ENCODE results near the gene SINHCAF.

SINHCAF gene

GRCh38 chr12:31355747-31356107 is 29.8 kb upstream of the SINHCAF start:
- DNase-seq (ENCODE audit: low read depth), result no peak
- TF ChIP-seq, protein P1, sequence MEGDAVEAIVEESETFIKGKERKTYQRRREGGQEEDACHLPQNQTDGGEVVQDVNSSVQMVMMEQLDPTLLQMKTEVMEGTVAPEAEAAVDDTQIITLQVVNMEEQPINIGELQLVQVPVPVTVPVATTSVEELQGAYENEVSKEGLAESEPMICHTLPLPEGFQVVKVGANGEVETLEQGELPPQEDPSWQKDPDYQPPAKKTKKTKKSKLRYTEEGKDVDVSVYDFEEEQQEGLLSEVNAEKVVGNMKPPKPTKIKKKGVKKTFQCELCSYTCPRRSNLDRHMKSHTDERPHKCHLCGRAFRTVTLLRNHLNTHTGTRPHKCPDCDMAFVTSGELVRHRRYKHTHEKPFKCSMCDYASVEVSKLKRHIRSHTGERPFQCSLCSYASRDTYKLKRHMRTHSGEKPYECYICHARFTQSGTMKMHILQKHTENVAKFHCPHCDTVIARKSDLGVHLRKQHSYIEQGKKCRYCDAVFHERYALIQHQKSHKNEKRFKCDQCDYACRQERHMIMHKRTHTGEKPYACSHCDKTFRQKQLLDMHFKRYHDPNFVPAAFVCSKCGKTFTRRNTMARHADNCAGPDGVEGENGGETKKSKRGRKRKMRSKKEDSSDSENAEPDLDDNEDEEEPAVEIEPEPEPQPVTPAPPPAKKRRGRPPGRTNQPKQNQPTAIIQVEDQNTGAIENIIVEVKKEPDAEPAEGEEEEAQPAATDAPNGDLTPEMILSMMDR (IDR thresholded peaks at IDR 0.05; ENCODE audit: low read depth, low read length, missing control alignments), result no peak
- H3K4me3 ChIP-seq (ENCODE audit: low read depth, low read length), result no peak overlapping the region

DNA sequence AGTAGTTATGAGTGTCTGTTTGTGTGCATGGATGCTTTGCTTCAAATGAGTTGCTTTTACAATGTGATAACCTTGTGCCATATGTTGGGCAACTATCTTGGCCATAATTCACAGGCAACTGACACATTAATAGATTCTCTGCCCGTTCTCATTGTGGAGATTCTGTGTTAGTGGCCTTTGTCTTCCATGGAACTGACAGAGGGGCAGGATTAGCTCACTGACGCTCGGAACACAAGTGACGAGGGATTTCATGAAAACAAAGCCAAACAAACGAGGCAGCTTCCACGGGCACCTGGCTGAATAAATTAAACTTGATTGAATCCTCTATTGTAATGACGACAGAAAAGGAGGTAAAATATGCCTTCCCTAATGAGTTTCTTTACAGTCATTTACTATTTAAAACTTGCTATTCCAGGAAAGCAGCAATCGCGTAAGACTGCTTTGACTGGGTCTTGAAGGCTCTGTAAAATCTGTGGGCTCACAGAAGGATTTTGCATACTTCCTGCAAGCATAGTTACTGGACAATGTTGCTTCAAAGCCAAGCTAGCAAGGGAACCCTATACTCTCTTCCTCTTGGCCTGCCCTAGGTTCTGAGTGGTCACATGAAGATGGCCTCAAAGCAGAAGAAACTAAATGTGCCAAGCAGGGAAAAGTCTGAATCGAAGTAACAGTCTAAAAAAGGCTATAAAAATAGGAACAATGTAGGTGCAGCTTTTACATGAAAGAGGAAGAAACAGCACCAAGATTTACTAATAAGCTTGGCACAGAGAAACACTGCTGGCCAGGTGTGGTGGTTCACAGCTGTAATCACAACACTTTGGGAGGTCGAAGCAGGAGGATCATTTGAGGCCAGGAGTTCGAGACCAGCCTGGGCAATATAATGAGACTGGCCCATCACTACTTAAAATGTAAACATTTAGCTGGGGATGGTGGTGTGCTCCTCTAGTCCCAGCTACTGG is 28.1 kb upstream of the SINHCAF start:
- TF ChIP-seq, protein P1 (IDR thresholded peaks at IDR 0.05; ENCODE audit: low read depth, low read length, missing control alignments), result no peak
- DNase-seq (ENCODE audit: low read depth), result no peak
- no peak overlapping the region for H3K4me3 ChIP-seq (ENCODE audit: low read depth, low read length)

DNA sequence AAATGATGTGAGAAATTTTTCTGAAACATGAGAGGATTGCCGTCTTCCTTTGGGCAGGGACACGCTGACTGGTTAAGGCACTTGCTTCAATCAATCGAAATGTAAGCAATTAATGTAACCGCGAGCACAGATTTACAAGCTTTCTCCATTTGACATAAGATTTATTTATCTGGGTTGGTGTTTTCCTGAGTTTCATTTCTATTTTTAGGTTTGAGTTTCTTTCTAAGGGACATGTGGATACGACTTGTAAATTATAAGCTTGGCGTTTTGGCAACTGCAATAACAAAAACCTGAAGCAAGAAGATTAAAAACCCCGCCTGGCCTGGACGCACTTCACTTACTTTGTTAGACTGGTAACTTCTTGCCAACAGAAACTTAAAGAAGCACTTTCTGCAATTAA is 20.3 kb upstream of the SINHCAF start:
- TF ChIP-seq, protein P1 (IDR thresholded peaks at IDR 0.05; ENCODE audit: low read depth, low read length, missing control alignments), result no peak
- DNase-seq (ENCODE audit: low read depth), result no peak
- H3K4me3 ChIP-seq (ENCODE audit: low read depth, low read length), result no peak overlapping the region

GRCh38 chr12:31343139-31343538 is 17.2 kb upstream of the SINHCAF start:
- H3K4me3 ChIP-seq (ENCODE audit: low read depth, low read length), result no peak overlapping the region
- TF ChIP-seq, protein P1 (IDR thresholded peaks at IDR 0.05; ENCODE audit: low read depth, low read length, missing control alignments), result no peak
- no peak for DNase-seq (ENCODE audit: low read depth)

DNA sequence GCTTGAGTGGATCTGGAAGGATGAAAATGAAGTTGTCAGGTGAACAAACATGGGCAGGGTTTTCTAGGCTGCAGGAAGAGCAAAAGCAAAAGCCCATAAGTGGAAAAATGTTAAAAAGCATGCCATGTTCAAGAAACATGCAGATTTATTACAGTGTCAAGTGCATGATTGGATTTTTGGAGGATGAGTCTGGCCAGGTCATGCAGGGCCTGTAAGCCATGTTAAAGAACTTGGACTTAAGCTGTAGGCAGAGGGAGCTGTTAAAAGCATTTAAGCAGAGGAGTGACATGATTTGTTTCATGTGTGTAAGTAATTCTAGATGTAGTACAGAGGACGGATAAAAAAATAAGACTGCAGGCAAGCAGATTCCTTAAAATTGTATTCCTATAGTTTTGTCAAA is 16.3 kb upstream of the SINHCAF start:
- H3K4me3 ChIP-seq (ENCODE audit: low read depth, low read length), result no peak overlapping the region
- TF ChIP-seq, protein P1 (IDR thresholded peaks at IDR 0.05; ENCODE audit: low read depth, low read length, missing control alignments), result no peak
- DNase-seq (ENCODE audit: low read depth), result no peak

- no peak overlapping the region for H3K4me3 ChIP-seq (ENCODE audit: low read depth, low read length)
- TF ChIP-seq, protein P1 (IDR thresholded peaks at IDR 0.05; ENCODE audit: low read depth, low read length, missing control alignments), result no peak
- DNase-seq (ENCODE audit: low read depth), result no peak
These were observed 14.1 kb upstream of the SINHCAF start for GRCh38 chr12:31339831-31340622.
